Right lobe of liver (tissue), 6 donors: Measurements from ENCODE around the gene COA6. TPM values are rescaled to one million over a fixed set of nuclear protein-coding genes. Genes with fewer than 3 reads are reported as not detected.
"Not testable (repeated sequence)": the region's sequence is repeated elsewhere in the genome, so short reads cannot be mapped to it uniquely, and the experiment has no call there.

Experiments used
- ATAC-seq, 4 donors: fragments of 200-7000 bp; cut with Tn5 transposase; one replicate each; pipeline ENCODE4 v1.9.1; 2020; ENCODE audit warnings: mild to moderate bottlenecking in 4 of 4, moderate library complexity in 4 of 4
- DNase-seq, 3 donors: peaks; one replicate each; pipeline ENCODE4 v3.0.0-alpha.2; 2020
- H3K27ac ChIP-seq, 3 donors: fragments of 200-600 bp; one replicate each; pipeline ENCODE4 v1.8.0; 2022
- H3K27me3 ChIP-seq, 2 donors: fragments of 200-600 bp; one replicate each; pipeline ENCODE4 v1.8.0; 2022
- H3K36me3 ChIP-seq, 4 donors: fragments of 200-600 bp; sonication (generic) in 1 of 4; one replicate each; pipeline versions ENCODE4 v1.5.1 to v1.8.0; 2017 to 2022; ENCODE audit warnings: control low read depth in 1 of 4
- H3K4me1 ChIP-seq, 4 donors: fragments of 200-600 bp; sonication (generic) in 1 of 4; one replicate each; pipeline versions ENCODE4 v1.5.1 to v1.8.0; 2017 to 2022; ENCODE audit warnings: control low read depth in 1 of 4
- H3K4me3 ChIP-seq, 3 donors: fragments of 200-600 bp; one replicate each; pipeline ENCODE4 v1.8.0; 2022
- H3K9me3 ChIP-seq, 4 donors: fragments of 200-600 bp; sonication (generic) in 1 of 4; one replicate each; pipeline versions ENCODE4 v1.5.1 to v1.8.0; 2017 to 2022; ENCODE audit warnings: control low read depth in 1 of 4
- CTCF ChIP-seq, 4 donors: fragments of 200-600 bp in 3 of 4; fragments of 450-650 bp in 1 of 4; IDR thresholded peaks; one replicate each; pipeline versions ENCODE4 v1.5.1 to v1.8.0; 2016 to 2022; ENCODE audit warnings: antibody characterized with exemption in 4 of 4, mild to moderate bottlenecking in 2 of 4
- POLR2A ChIP-seq: fragments of 450-650 bp; IDR thresholded peaks from one replicate; pipeline ENCODE4 v1.6.1; 2017; ENCODE audit warnings: antibody characterized with exemption, mild to moderate bottlenecking
- WGBS: methylation state at CpG from one replicate; pipeline ENCODE4 v1.1.6; 2018; ENCODE audit warnings: low coverage, low lambda C conversion rate; ENCODE audit not compliant: insufficient coverage; ENCODE audit errors: missing lambda C conversion rate; 5-methylcytosine and 5-hydroxymethylcytosine counted together
- intact Hi-C, 2 donors: fragments of 100-400 bp; cut with DNase I; formaldehyde crosslinking; loops; one replicate each; pipeline versions ENCODE4 v1.11.2 to v1.14.1; 2022
- total RNA-seq, 6 experiments: library from RNA; depleted of rRNA in 2 of 6; stranded (reverse); fragments of >200 nt in 2 of 6; fragmentation: NEBNext Ultra II Directional in 3 of 6; extraction: Animal tissue kit (Norgen Biotek cat#: 25700) in 3 of 6; gene quantifications; one replicate each; pipeline versions ENCODE4 v1.1.0 to v1.2.4, GENCODE V29; 2016 to 2023
- donor health status: DM: no; HTN: yes; CAD: no.
- donor health status: DM: no; HTN: no; CAD: no.
- donor health status: DM: no; HTN: no; CAD: no.
- donor health status: DM: no; HTN: yes; CAD: no.
- donor health status: DM: no; HTN: yes; CAD: no.

The COA6 gene
- total RNA-seq, 6 experiments from 2014 or later = 12.8 to 29.3 (median 16.2) TPM

DNA sequence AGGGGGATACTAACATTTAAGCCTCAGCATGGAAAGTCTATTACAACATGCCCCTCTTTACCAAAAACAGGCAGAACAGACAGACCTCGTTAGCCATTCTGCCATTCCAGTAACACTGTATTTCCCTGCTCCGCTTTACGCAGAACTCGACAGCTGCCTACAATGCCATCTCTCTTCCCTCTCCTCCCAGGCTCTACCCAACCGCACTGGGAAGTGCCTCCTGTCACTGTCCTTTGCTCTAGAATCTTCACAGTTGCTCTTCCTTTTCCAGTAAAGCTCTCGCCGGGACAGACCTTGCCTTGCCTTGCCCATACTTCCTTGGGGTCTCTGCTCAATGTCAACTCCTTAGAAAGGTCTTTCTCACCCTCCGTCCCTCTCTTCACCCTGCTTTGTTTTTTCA lies 22.8 kb downstream of the COA6 start:
- peak in 1 of 4 donors; percentile 45 for ATAC-seq
- TF ChIP-seq CTCF (IDR thresholded peaks at IDR 0.05) = no peak
- TF ChIP-seq POLR2A = no peak
- no peak for DNase-seq
- H3K27me3 ChIP-seq = no peaks in the 10 kb centered on the region
- H3K4me3 ChIP-seq = no peak overlapping the region
- 93% methylated on average over 8 of the region's 8 CpGs for WGBS
- peaks cover 0 to 11% (median 0%) of the 10 kb centered on the region in 4 donors for H3K36me3 ChIP-seq
- H3K27ac ChIP-seq = no peak overlapping the region
- intact Hi-C loops = no loop called here
- no peaks in the 10 kb centered on the region for H3K9me3 ChIP-seq
- peaks cover 0 to 7% (median 1%) of the 10 kb centered on the region in 4 donors for H3K4me1 ChIP-seq

DNA sequence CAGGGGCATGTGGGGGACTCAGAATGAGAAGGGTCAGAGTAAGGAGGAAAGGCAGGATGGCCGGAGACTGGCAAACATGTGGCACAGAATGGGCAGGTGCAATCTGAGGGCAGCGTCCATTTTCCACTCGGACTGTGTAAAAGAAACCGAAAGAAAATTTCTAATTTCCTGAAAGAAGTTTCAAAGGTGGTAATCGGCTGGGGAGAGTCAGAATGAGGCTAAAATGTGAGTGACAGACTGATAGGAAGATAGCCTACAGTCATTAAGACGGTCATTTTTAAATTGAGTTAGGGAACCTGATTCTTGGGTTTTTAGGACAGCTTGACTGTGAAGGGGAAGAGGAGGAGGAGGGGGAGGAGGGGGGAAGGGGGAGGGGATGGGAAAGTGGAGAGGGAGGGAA lies 23.6 kb downstream of the COA6 start:
- Histone ChIP-seq H3K9me3 (no peaks in the 10 kb centered on the region), H3K27ac (no peak overlapping the region), H3K27me3 (no peaks in the 10 kb centered on the region), H3K36me3 (peaks cover 0 to 3% (median 0%) of the 10 kb centered on the region in 4 donors), H3K4me3 (no peak overlapping the region), H3K4me1 (peaks cover 0 to 9% (median 2%) of the 10 kb centered on the region in 4 donors)
- TF ChIP-seq CTCF (IDR thresholded peaks at IDR 0.05) (no peak), POLR2A (no peak)
- ATAC-seq (no peak), DNase-seq (no peak)
- intact Hi-C loops = no loop called here
- WGBS = 70% methylated on average over 6 of the region's 6 CpGs

DNA sequence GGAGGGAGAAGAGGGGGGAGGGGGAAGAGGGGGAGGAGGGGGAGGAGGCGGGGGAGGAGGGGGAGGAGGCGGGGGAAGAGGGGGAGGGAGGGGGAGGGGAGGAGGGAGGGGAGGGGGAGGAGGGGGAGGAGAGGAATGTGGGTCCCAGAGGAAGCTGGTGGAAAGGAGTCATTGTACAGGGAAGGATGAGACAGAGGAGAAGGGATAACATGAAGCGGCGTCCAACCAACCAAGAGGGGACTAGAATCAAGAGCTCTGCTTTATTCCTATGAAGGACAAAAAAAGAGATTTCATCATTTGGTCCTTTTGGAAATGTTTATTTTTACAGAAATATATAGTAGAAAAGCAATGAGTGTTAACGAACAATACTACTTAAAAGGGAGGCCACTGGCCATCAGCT lies 24.5 kb downstream of the COA6 start:
- H3K36me3 ChIP-seq = no peaks in the 10 kb centered on the region
- peaks cover 0 to 9% (median 2%) of the 10 kb centered on the region in 4 donors for H3K4me1 ChIP-seq
- no peaks in the 10 kb centered on the region for H3K27me3 ChIP-seq
- intact Hi-C loops = no loop called here
- no peak overlapping the region for H3K27ac ChIP-seq
- no peak for ATAC-seq
- DNase-seq = no peak
- WGBS = 24% methylated on average over 3 of the region's 5 CpGs
- TF ChIP-seq CTCF (IDR thresholded peaks at IDR 0.05) (no peak), POLR2A (no peak)
- H3K9me3 ChIP-seq = no peaks in the 10 kb centered on the region
- no peak overlapping the region for H3K4me3 ChIP-seq

DNA sequence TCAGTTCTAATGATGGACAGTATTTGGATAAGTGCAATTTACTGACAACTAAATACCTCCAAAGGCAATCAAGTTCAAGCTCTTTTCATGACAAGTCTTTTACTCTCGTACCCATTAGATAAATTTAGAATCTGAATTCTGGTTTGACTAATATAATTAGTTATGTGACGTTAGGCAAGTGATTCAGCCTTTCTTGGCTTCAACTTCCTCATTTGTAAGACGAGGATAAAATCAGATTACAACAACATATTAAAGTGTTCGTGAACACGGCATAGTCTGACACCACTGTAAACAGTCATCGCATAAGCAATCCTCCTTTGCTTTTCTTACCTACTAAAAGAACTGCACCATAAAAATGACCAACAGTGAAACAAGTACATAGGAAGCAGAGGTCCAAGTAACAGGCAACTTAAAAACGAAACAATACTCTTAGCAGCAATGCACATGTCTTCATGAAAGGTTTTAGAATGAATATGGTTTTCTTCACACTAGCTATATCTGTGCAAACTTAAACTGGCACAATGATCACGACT lies 25.7 kb downstream of the COA6 start:
- Histone ChIP-seq H3K27me3 (no peaks in the 10 kb centered on the region), H3K4me3 (no peak overlapping the region), H3K4me1 (peaks cover 0 to 9% (median 2%) of the 10 kb centered on the region in 4 donors), H3K9me3 (no peaks in the 10 kb centered on the region), H3K36me3 (no peaks in the 10 kb centered on the region), H3K27ac (no peak overlapping the region)
- ATAC-seq (peak in 1 of 4 donors; percentile 21), DNase-seq (no peak)
- WGBS = 51% methylated on average over 8 of the region's 8 CpGs
- TF ChIP-seq CTCF (IDR thresholded peaks at IDR 0.05) (no peak), POLR2A (no peak)
- intact Hi-C loops = no loop called here

DNA sequence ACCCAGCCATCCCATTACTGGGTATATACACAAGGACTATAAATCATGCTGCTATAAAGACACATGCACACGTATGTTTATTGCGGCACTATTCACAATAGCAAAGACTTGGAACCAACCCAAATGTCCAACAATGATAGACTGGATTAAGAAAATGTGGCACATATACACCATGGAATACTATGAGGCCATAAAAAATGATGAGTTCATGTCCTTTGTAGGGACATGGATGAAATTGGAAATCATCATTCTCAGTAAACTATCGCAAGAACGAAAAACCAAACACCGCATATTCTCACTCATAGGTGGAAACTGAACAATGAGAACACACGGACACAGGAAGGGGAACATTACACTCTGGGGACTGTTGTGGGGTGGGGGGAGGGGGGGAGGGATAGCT lies 26.3 kb downstream of the COA6 start:
- intact Hi-C loops, H3K4me3 ChIP-seq, DNase-seq, H3K27ac ChIP-seq, H3K27me3 ChIP-seq, ATAC-seq, H3K9me3 ChIP-seq, H3K4me1 ChIP-seq, H3K36me3 ChIP-seq: not testable (repeated sequence)
- 89% methylated on average over 4 of the region's 6 CpGs for WGBS
